Progenitor cell of endocrine pancreas (in vitro differentiated cells): ENCODE data around the gene ZBTB12. TPM values are rescaled to one million over a fixed set of nuclear protein-coding genes. Genes with fewer than 3 reads are reported as not detected.
A peak's percentile ranks its signal among the peaks of the same experiment; 100 is the strongest.

Source experiments
- DNase-seq: peaks from one replicate; pipeline ENCODE4 v3.0.0; 2021; ENCODE audit warnings: low spot score; ENCODE audit not compliant: unreplicated experiment
- H3K27ac Mint-ChIP-seq: 2 replicates; pipeline ENCODE4 v1.8.0; 2021; ENCODE audit warnings: mild to moderate bottlenecking, moderate library complexity, mixed read lengths
- H3K27me3 Mint-ChIP-seq: 2 replicates; pipeline ENCODE4 v1.8.0; 2021; ENCODE audit warnings: mixed read lengths
- H3K36me3 Mint-ChIP-seq: 2 replicates; pipeline ENCODE4 v1.8.0; 2022; ENCODE audit warnings: mixed read lengths; ENCODE audit not compliant: insufficient read depth
- H3K4me1 Mint-ChIP-seq: 2 replicates; pipeline ENCODE4 v1.8.0; 2021; ENCODE audit warnings: low read depth, mixed read lengths
- H3K4me3 Mint-ChIP-seq: 2 replicates; pipeline ENCODE4 v1.8.0; 2021; ENCODE audit warnings: low read depth, mild to moderate bottlenecking, moderate library complexity, mixed read lengths
- H3K9me3 Mint-ChIP-seq: 2 replicates; pipeline ENCODE4 v1.8.0; 2021; ENCODE audit warnings: low read depth, mixed read lengths
- CTCF ChIP-seq: fragments of 200-600 bp; sonication (generic); IDR thresholded peaks from one replicate; pipeline ENCODE4 v1.5.0; 2021; ENCODE audit warnings: antibody characterized with exemption, mild to moderate bottlenecking; ENCODE audit not compliant: unreplicated experiment
- total RNA-seq: library from RNA; stranded (reverse); gene quantifications from 2 replicates; pipeline ENCODE4 v1.2.1, GENCODE V29; 2021

ZBTB12 gene
- total RNA-seq, 1 donor from 2014 or later, result 55.5 TPM

- Mint-ChIP-seq H3K9me3 (no peaks in the 10 kb centered on the region), H3K36me3 (no peaks in the 10 kb centered on the region), H3K27ac (no peak overlapping the region), H3K4me3 (no peak overlapping the region), H3K27me3 (peaks cover 3% of the 10 kb centered on the region), H3K4me1 (no peaks in the 10 kb centered on the region)
- TF ChIP-seq CTCF, result no peak
- no peak for DNase-seq
These were observed 29.1 kb upstream of the ZBTB12 start for GRCh38 chr6:31930962-31931361.

- Mint-ChIP-seq H3K9me3 (no peaks in the 10 kb centered on the region), H3K36me3 (no peaks in the 10 kb centered on the region), H3K27ac (no peak overlapping the region), H3K4me3 (no peak overlapping the region), H3K4me1 (no peaks in the 10 kb centered on the region), H3K27me3 (peaks cover 3% of the 10 kb centered on the region)
- no peak for DNase-seq
- TF ChIP-seq CTCF, result no peak
These were observed 26.7 kb upstream of the ZBTB12 start for GRCh38 chr6:31928672-31928939.

DNA sequence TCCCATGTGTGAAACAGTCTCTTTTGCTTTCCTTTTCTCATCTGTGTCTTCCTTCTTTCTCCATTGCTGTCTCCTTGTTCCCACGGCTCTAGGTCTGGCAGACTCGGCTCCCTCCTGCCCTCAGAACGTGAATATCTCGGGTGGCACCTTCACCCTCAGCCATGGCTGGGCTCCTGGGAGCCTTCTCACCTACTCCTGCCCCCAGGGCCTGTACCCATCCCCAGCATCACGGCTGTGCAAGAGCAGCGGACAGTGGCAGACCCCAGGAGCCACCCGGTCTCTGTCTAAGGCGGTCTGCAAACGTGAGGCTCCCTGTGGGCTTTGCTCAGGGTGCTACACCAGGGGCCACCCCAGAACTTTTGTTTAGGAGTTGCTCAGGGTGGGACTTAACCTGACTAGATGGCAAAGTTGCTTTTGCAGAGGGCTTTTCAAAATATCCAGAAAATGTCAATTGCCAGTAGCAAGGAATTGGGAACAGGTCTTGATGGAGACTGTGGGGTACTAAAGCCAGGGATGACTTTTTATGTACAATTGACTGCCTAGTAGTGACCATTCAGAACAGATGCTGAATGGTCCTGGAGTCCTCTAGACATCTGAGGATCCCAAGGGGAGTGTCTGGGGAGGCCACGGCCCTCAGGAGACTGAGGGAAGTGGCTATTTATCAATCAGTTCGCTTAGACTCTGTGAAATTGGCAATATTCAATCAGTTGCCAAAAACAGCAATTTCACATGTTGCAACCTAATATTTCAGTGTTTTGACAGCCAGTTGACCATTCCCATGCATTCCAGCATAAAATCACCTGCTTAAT, 26.2 kb upstream of the ZBTB12 start:
- Mint-ChIP-seq H3K4me1 (no peaks in the 10 kb centered on the region), H3K27ac (no peak overlapping the region), H3K27me3 (peaks cover 3% of the 10 kb centered on the region), H3K36me3 (no peaks in the 10 kb centered on the region), H3K4me3 (no peak overlapping the region), H3K9me3 (no peaks in the 10 kb centered on the region)
- no peak for DNase-seq
- TF ChIP-seq CTCF, result no peak

GRCh38 chr6:31927242-31927862, 25.5 kb upstream of the ZBTB12 start, which contains the start of gene C2:
TSS of gene C2 (plus strand) at chr6:31927717. CDS start at chr6:31927753, 36 bp downstream.
- no peak within 1 kb of the TSS for H3K27ac Mint-ChIP-seq
- no peaks in the 10 kb centered on the region for H3K36me3 Mint-ChIP-seq
- no peak within 1 kb of the TSS for H3K4me3 Mint-ChIP-seq
- no peaks in the 10 kb centered on the region for H3K4me1 Mint-ChIP-seq
- peaks cover 3% of the 10 kb centered on the region for H3K27me3 Mint-ChIP-seq
- no peak for DNase-seq
- TF ChIP-seq CTCF, result no peak
- H3K9me3 Mint-ChIP-seq, result no peaks in the 10 kb centered on the region

GRCh38 chr6:31922942-31923341, 21.1 kb upstream of the ZBTB12 start:
- Mint-ChIP-seq H3K4me1 (peaks cover 3% of the 10 kb centered on the region), H3K9me3 (no peaks in the 10 kb centered on the region), H3K27me3 (peaks cover 3% of the 10 kb centered on the region), H3K36me3 (no peaks in the 10 kb centered on the region), H3K27ac (no peak overlapping the region), H3K4me3 (no peak overlapping the region)
- peak; percentile 25 for TF ChIP-seq CTCF
- no peak for DNase-seq
